ENCODE measurements around the gene AGR2.

AGR2 gene

DNA sequence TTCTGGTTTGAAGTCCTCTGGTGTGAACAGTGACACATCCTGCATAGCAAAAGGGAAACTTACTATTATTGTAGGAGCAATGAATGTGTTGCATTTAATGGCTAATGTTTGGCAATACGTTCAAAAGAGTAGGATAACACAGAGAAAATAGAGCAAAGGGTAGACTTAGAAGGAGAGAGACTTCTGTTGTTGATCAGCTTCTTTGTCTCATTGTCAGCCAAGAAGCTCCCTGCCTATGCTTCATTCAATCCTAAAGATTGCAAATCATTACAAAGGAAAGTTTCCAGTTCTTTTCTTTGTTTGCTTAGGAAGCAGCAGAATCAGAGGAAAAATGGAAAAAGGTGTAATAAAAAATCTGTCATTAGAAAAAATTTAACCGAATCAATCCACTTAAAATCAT is 59.2 kb downstream of the AGR2 start:
- Mint-ChIP-seq H3K4me3 (no peak overlapping the region), H3K36me3 (no peaks in the 10 kb centered on the region), H3K27ac (no peak overlapping the region), H3K4me1 (ENCODE audit: low read depth) (no peaks in the 10 kb centered on the region), H3K27me3 (peaks cover 2% of the 10 kb centered on the region), H3K9me3 (ENCODE audit: low read depth) (no peaks in the 10 kb centered on the region)

DNA sequence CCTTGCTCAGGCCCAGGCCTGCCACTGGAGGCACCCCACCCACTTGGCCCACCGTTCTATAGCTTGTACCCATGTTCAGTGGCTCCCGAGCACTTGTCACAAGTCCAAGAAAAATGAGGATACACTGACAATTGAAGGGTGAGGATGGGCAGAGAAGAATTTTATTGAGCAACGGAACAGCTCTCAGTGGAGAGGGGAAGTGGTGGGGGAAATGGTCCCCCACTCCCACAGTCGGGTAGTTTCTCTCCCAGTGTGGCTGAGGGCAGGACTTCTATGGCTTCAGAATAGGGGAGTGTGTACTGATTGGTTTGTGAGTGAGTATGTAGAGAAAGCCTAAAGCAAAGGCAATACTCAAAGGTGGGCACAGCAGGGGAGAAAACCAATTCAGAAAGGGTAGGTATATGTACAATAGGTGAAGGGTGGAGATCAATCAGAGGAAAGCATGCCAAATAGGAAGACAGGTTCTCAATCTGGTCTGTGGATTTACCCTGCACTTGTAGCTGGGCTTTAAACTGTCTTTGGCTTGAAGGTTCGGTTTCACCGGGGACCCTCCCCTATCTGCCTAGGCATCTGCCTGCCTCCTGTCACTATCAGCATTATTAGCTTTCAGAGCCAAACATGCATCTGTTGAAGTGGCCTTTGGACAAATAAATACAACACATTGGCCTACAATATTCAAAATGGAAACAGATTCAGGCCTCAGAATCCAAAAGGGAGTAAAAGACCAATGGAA is 60.1 kb downstream of the AGR2 start:
- H3K4me3 Mint-ChIP-seq, result no peak overlapping the region
- H3K27ac Mint-ChIP-seq, result no peak overlapping the region
- H3K27me3 Mint-ChIP-seq, result peaks cover 2% of the 10 kb centered on the region
- no peaks in the 10 kb centered on the region for H3K9me3 Mint-ChIP-seq (ENCODE audit: low read depth)
- no peaks in the 10 kb centered on the region for H3K4me1 Mint-ChIP-seq (ENCODE audit: low read depth)
- no peaks in the 10 kb centered on the region for H3K36me3 Mint-ChIP-seq

DNA sequence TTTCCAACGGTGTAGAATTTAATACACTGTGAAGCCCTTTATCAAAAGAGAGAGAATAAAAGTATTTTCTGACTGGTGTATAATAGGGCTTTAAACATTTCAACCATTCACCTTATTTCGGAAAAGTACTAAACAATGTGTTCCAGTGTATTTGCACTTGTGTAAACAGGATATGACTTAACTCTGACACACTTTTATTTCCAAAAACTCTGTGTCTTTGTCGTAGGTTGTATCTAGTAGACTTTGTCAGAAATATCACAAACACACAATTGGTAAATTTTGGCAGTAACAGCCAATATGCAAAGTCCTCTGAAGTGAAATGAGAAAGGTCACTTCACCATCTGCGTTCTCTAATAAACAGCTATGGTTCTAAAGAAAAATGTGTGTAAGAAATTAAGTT is 61.6 kb downstream of the AGR2 start:
- Mint-ChIP-seq H3K9me3 (ENCODE audit: low read depth) (no peaks in the 10 kb centered on the region), H3K36me3 (no peaks in the 10 kb centered on the region), H3K27ac (no peak overlapping the region), H3K4me1 (ENCODE audit: low read depth) (no peaks in the 10 kb centered on the region), H3K27me3 (peaks cover 2% of the 10 kb centered on the region), H3K4me3 (no peak overlapping the region)

DNA sequence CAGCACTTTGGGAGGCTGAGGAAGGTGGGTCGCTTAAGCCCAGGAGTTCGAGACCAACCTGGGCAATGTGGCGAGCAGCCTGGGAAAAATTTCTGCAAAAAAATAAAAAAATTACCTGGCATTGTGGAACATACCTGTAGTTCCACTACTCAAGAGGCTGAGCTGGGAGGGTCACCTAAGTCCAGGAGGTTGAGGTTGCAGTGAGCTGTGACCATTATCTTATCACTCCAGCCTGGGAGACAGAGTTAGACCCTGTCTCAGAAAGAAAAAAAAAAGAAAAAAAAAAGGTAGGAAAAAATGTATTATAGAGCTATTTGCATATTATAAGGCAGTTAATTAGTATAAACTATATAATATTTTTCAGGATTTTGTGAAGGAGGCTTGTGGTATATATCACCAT is 62.3 kb downstream of the AGR2 start:
- Mint-ChIP-seq H3K4me3 (no peak overlapping the region), H3K9me3 (ENCODE audit: low read depth) (no peaks in the 10 kb centered on the region), H3K27ac (no peak overlapping the region), H3K4me1 (ENCODE audit: low read depth) (no peaks in the 10 kb centered on the region), H3K36me3 (no peaks in the 10 kb centered on the region), H3K27me3 (peaks cover 2% of the 10 kb centered on the region)
